Small intestine (tissue), 7 donors: ENCODE data around the gene HCAR3. TPM values are rescaled to one million over a fixed set of nuclear protein-coding genes. Genes with fewer than 3 reads are reported as not detected.
"Not testable (repeated sequence)": the region's sequence is repeated elsewhere in the genome, so short reads cannot be mapped to it uniquely, and the experiment has no call there.

Source experiments
- DNase-seq, 2 donors: peaks; one replicate each; pipeline versions ENCODE4 v3.0.0 to v3.0.0-alpha.2; 2013
- FAIRE-seq: peaks from 2 replicates; lab custom pipeline; 2012; peaks lifted over from hg19 to GRCh38; lab: Jason Lieb, UNC
- H3K27ac ChIP-seq, 3 donors: one replicate each; pipeline ENCODE4 v1.5.1; 2013; ENCODE audit warnings: low read length in 2 of 3, mild to moderate bottlenecking in 2 of 3, control low read depth in 1 of 3, inconsistent platforms in 1 of 3, low read depth in 1 of 3, moderate library complexity in 1 of 3
- H3K27me3 ChIP-seq, 3 donors: one replicate each; pipeline ENCODE4 v1.6.1; 2013; ENCODE audit warnings: low read length in 3 of 3, inconsistent platforms in 1 of 3; ENCODE audit not compliant: control insufficient read depth in 3 of 3, insufficient read depth in 3 of 3
- H3K36me3 ChIP-seq, 3 donors: one replicate each; pipeline ENCODE4 v1.6.1; 2013; ENCODE audit warnings: low read length in 3 of 3, inconsistent platforms in 1 of 3, low read depth in 1 of 3, mild to moderate bottlenecking in 1 of 3, moderate library complexity in 1 of 3; ENCODE audit not compliant: control insufficient read depth in 3 of 3, insufficient read depth in 2 of 3
- H3K4me1 ChIP-seq, 3 donors: one replicate each; pipeline ENCODE4 v1.6.1; 2013; ENCODE audit warnings: low read length in 2 of 3, inconsistent platforms in 1 of 3, low read depth in 1 of 3, mild to moderate bottlenecking in 1 of 3, moderate library complexity in 1 of 3; ENCODE audit not compliant: control insufficient read depth in 3 of 3, insufficient read depth in 2 of 3
- H3K4me3 ChIP-seq, 3 donors: one replicate each; pipeline ENCODE4 v1.5.1; 2013; ENCODE audit warnings: low read length in 3 of 3, control low read depth in 1 of 3, inconsistent platforms in 1 of 3, low read depth in 1 of 3, mild to moderate bottlenecking in 1 of 3, moderate library complexity in 1 of 3
- H3K9me3 ChIP-seq, 2 donors: one replicate each; pipeline ENCODE4 v1.6.1; 2013; ENCODE audit warnings: low read depth in 1 of 2, low read length in 1 of 2; ENCODE audit not compliant: control insufficient read depth in 2 of 2, insufficient read depth in 1 of 2
- WGBS, 3 donors: extraction: QIAGEN DNeasy Blood & Tissue Kit; methylation state at CpG; one replicate each; pipeline ENCODE4 v1.1.7; 2013; 5-methylcytosine and 5-hydroxymethylcytosine counted together
- polyA plus RNA-seq, 4 donors: library from polyadenylated mRNA; stranded (reverse) in 3 of 4; unstranded in 1 of 4; fragments of 200-250 nt in 3 of 4; fragments of 120-200 nt in 1 of 4; gene quantifications; one replicate each; pipeline versions ENCODE4 v1.2.1 to v1.2.3, GENCODE V29; 2013
- donor health status: healthy with polysubstance abuse.
- donor health status: control.
- donor health status: control.
- donor health status: Bipolar disorder and iron deficiency.
- donor health status: healthy.

The HCAR3 gene
- polyA plus RNA-seq, 4 donors: 0.15 to 0.52 (median 0.27) TPM; not detected in 1

GRCh38 chr12:122729583-122730214, 13.1 kb upstream of the HCAR3 start:
- FAIRE-seq (no peak), DNase-seq (no peak)
- Histone ChIP-seq H3K9me3 (no peaks in the 10 kb centered on the region), H3K4me3 (no peak overlapping the region), H3K36me3 (no peaks in the 10 kb centered on the region), H3K27ac (no peak overlapping the region), H3K27me3 (no peaks in the 10 kb centered on the region), H3K4me1 (peaks cover 0 to 4% (median 3%) of the 10 kb centered on the region in 3 donors)
- WGBS, 3 donors: 90 to 91% (median 90%) methylated on average over 27 of the region's 27 CpGs

- 24 to 28% (median 24%) methylated on average over 5 of the region's 5 CpGs for WGBS, 3 donors
- DNase-seq (peak in 1 of 2 donors; percentile 62), FAIRE-seq (no peak)
- Histone ChIP-seq H3K27me3 (no peaks in the 10 kb centered on the region), H3K9me3 (no peaks in the 10 kb centered on the region), H3K27ac (peak overlapping the region in 1 of 3 donors; percentile 54), H3K4me3 (no peak overlapping the region), H3K36me3 (no peaks in the 10 kb centered on the region), H3K4me1 (peaks cover 0 to 13% (median 3%) of the 10 kb centered on the region in 3 donors)
Observed at GRCh38 chr12:122726080-122726558, 9.5 kb upstream of the HCAR3 start.

GRCh38 chr12:122725452-122726079, 9.0 kb upstream of the HCAR3 start:
- H3K27me3 ChIP-seq: no peaks in the 10 kb centered on the region
- H3K4me1 ChIP-seq: peaks cover 0 to 17% (median under 1%) of the 10 kb centered on the region in 3 donors
- H3K4me3 ChIP-seq: no peak overlapping the region
- WGBS, 3 donors: 84 to 88% (median 87%) methylated on average over 6 of the region's 6 CpGs
- peak overlapping the region in 1 of 3 donors; percentile 54 for H3K27ac ChIP-seq
- H3K36me3 ChIP-seq: no peaks in the 10 kb centered on the region
- no peaks in the 10 kb centered on the region for H3K9me3 ChIP-seq
- FAIRE-seq (no peak), DNase-seq (no peak)

GRCh38 chr12:122724641-122725243, 8.1 kb upstream of the HCAR3 start:
- Histone ChIP-seq H3K4me1 (peaks cover 0 to 22% (median 0%) of the 10 kb centered on the region in 3 donors), H3K4me3 (no peak overlapping the region), H3K9me3 (no peaks in the 10 kb centered on the region), H3K36me3 (no peaks in the 10 kb centered on the region), H3K27me3 (no peaks in the 10 kb centered on the region), H3K27ac (no peak overlapping the region)
- DNase-seq (no peak), FAIRE-seq (no peak)
- WGBS, 3 donors: 86 to 89% (median 88%) methylated on average over 12 of the region's 12 CpGs

GRCh38 chr12:122722387-122722786, 5.8 kb upstream of the HCAR3 start:
- FAIRE-seq (no peak), DNase-seq (no peak)
- Histone ChIP-seq H3K4me1 (peaks cover 0 to 22% (median 0%) of the 10 kb centered on the region in 3 donors), H3K27ac (no peak overlapping the region), H3K4me3 (no peak overlapping the region), H3K36me3 (no peaks in the 10 kb centered on the region), H3K9me3 (no peaks in the 10 kb centered on the region), H3K27me3 (no peaks in the 10 kb centered on the region)
- 56 to 81% (median 76%) methylated on average over 1 of the region's 1 CpG for WGBS, 3 donors

- no peaks in the 10 kb centered on the region for H3K9me3 ChIP-seq
- no peaks in the 10 kb centered on the region for H3K36me3 ChIP-seq
- H3K4me1 ChIP-seq: peaks cover 0 to 18% (median 0%) of the 10 kb centered on the region in 3 donors
- H3K4me3 ChIP-seq: no peak overlapping the region
- H3K27ac ChIP-seq: peak overlapping the region in 1 of 3 donors; percentile 36
- no peaks in the 10 kb centered on the region for H3K27me3 ChIP-seq
- FAIRE-seq: no peak
- WGBS, 3 donors: 23 to 48% (median 34%) methylated on average over 11 of the region's 11 CpGs
- peak; percentile 78 to 85 for DNase-seq
Observed at GRCh38 chr12:122721057-122721545, 4.5 kb upstream of the HCAR3 start.

GRCh38 chr12:122715211-122715610, 1.4 kb downstream of the HCAR3 start:
- not testable (repeated sequence) for DNase-seq
- 66 to 87% (median 84%) methylated on average over 6 of the region's 6 CpGs for WGBS, 3 donors

GRCh38 chr12:122713491-122714188, 3.0 kb downstream of the HCAR3 start:
- FAIRE-seq, H3K9me3 ChIP-seq, H3K36me3 ChIP-seq, H3K4me3 ChIP-seq, H3K27me3 ChIP-seq, DNase-seq, H3K27ac ChIP-seq, H3K4me1 ChIP-seq: not testable (repeated sequence)
- WGBS, 3 donors: 38 to 47% (median 46%) methylated on average over 2 to 3 of the region's 10 CpGs

More at GRCh38 chr12:122715211-122715610, 1.4 kb downstream of the HCAR3 start:
- not testable (repeated sequence) for H3K4me3 ChIP-seq, FAIRE-seq, H3K4me1 ChIP-seq, H3K27me3 ChIP-seq, H3K36me3 ChIP-seq, H3K9me3 ChIP-seq, H3K27ac ChIP-seq
